NCI-H526 treated with DMSO at 0.1 percent for 48 hours (cell line): ENCODE results near the gene CACNB4.

Experiments
- DNase-seq: peaks from one replicate; lab custom pipeline; 2025; lab: John Stamatoyannopoulos, UW

Gene CACNB4

DNA sequence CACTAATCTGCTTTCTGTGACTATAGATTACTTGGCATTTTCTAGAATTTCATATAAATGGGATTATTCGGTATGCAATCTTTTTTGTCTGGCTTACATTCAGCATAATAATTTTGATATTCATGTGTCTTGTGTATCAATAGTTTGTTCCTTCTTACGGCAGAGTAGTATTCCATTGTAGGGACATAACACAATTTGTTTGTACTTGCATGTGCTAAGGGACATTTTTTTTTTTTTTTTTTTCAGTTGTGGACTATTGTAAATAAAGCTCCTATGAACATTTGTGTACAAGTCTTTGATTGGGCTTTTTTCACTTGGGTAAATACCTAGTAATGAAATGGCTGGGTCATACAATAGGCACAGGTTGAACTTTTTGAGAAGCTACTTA is 315.7 kb downstream of the CACNB4 start:
- no peak for DNase-seq
